Spleen (tissue), 11 donors: ENCODE measurements around the gene PBXIP1. TPM values are rescaled to one million over a fixed set of nuclear protein-coding genes. Genes with fewer than 3 reads are reported as not detected.

Experiments used
- DNase-seq: peaks from one replicate; pipeline ENCODE4 v3.0.0-alpha.2; 2020
- H3K27ac ChIP-seq, 8 donors: fragments of 200-600 bp; sonication (generic) in 7 of 8; 1 replicate in 4 of 8; 2 replicates in 4 of 8; pipeline versions ENCODE4 v1.5.0 to v1.8.0; 2016 to 2021; ENCODE audit warnings: inconsistent platforms in 4 of 8, mild to moderate bottlenecking in 4 of 8, moderate library complexity in 1 of 8
- H3K27me3 ChIP-seq, 7 donors: fragments of 200-600 bp; sonication (generic) in 6 of 7; replicated peaks in 1 of 7; 1 replicate in 4 of 7; 2 replicates in 3 of 7; pipeline versions ENCODE4 v1.5.0 to v1.8.0; 2016 to 2021; ENCODE audit warnings: inconsistent platforms in 3 of 7, mild to moderate bottlenecking in 1 of 7
- H3K36me3 ChIP-seq, 6 donors: fragments of 200-600 bp; sonication (generic) in 5 of 6; 1 replicate in 4 of 6; 2 replicates in 2 of 6; pipeline versions ENCODE4 v1.5.0 to v1.8.0; 2016 to 2021; ENCODE audit warnings: inconsistent platforms in 2 of 6
- H3K4me1 ChIP-seq, 6 donors: fragments of 200-600 bp; sonication (generic) in 5 of 6; 1 replicate in 3 of 6; 2 replicates in 3 of 6; pipeline versions ENCODE4 v1.5.0 to v1.8.0; 2016 to 2021; ENCODE audit warnings: inconsistent platforms in 3 of 6
- H3K4me3 ChIP-seq, 8 donors: fragments of 200-600 bp; sonication (generic) in 7 of 8; 1 replicate in 4 of 8; 2 replicates in 4 of 8; pipeline versions ENCODE4 v1.5.0 to v1.8.0; 2016 to 2021; ENCODE audit warnings: inconsistent platforms in 4 of 8, mild to moderate bottlenecking in 4 of 8, moderate library complexity in 2 of 8
- H3K9me3 ChIP-seq, 8 donors: fragments of 200-600 bp; sonication (generic) in 7 of 8; 1 replicate in 4 of 8; 2 replicates in 4 of 8; pipeline versions ENCODE4 v1.5.0 to v1.8.0; 2016 to 2021; ENCODE audit warnings: inconsistent platforms in 4 of 8
- CTCF ChIP-seq, 11 experiments: fragments of 200-600 bp in 7 of 11; fragments of 450-650 bp in 4 of 11; sonication (generic) in 4 of 11; IDR thresholded peaks in 8 of 11; conservative IDR thresholded peaks in 3 of 11; 1 replicate in 7 of 11; 2 replicates in 4 of 11; pipeline versions ENCODE4 v1.4.0 to v1.8.0; 2016 to 2021; ENCODE audit warnings: antibody characterized with exemption in 11 of 11, inconsistent platforms in 4 of 11, mild to moderate bottlenecking in 1 of 11
- POLR2A ChIP-seq, 3 donors: fragments of 450-650 bp; IDR thresholded peaks; one replicate each; pipeline ENCODE4 v1.5.1; 2017; ENCODE audit warnings: antibody characterized with exemption in 3 of 3, mild to moderate bottlenecking in 1 of 3
- POLR2AphosphoS5 ChIP-seq, 3 donors: sonication (generic); formaldehyde crosslinking; IDR thresholded peaks; one replicate each; pipeline ENCODE4 v1.5.1; 2017; ENCODE audit warnings: antibody characterized with exemption in 3 of 3
- WGBS, 5 donors: extraction: QIAGEN DNeasy Blood & Tissue Kit in 3 of 5; methylation state at CpG; one replicate each; pipeline versions ENCODE4 v1.1.5 to v1.1.7; 2013 to 2018; 5-methylcytosine and 5-hydroxymethylcytosine counted together
- intact Hi-C: fragments of 100-400 bp; cut with DNase I; formaldehyde crosslinking; loops from one replicate; pipeline ENCODE4 v1.15.0; 2023; ENCODE audit warnings: low total_unique reads
- polyA plus RNA-seq, 3 donors: library from polyadenylated mRNA; stranded (reverse); fragments of 200-250 nt; gene quantifications; one replicate each; pipeline ENCODE4 v1.2.1, GENCODE V29; 2013
- total RNA-seq, 7 donors: library from RNA; depleted of rRNA in 3 of 7; stranded (reverse); fragments of >200 nt in 3 of 7; fragmentation: NEBNext Ultra II Directional in 4 of 7; extraction: Animal tissue kit (Norgen Biotek cat#: 25700) in 4 of 7; gene quantifications; one replicate each; pipeline versions ENCODE4 v1.1.0 to v1.2.1, GENCODE V29; 2016 to 2021
- donor health status: healthy with polysubstance abuse.
- donor health status: DM: no; HTN: no; CAD: no; lungs with moderate emphysema.
- donor health status: DM: no; HTN: no; CAD: no.
- donor health status: Bipolar disorder and iron deficiency.
- donor health status: healthy.
- donor health status: DM: no; HTN: no; CAD: no.
- donor health status: DM: yes; HTN: yes; CAD: no.

PBXIP1 gene
- total and polyA plus RNA-seq, 10 donors: 55.5 to 125 (median 89.5) TPM

GRCh38 chr1:154956544-154956941 lies 644 bp upstream of the PBXIP1 start:
- Histone ChIP-seq H3K9me3 (no peaks in the 10 kb centered on the region), H3K4me3 (peak overlapping the region in 7 of 8 donors; percentile 52 to 78 (median 61)), H3K4me1 (peaks cover 55 to 96% (median 78%) of the 10 kb centered on the region in 6 donors), H3K27me3 (no peaks in the 10 kb centered on the region), H3K36me3 (peaks cover 0 to 26% (median 18%) of the 10 kb centered on the region in 6 donors), H3K27ac (peak overlapping the region; percentile 66 to 89 (median 82))
- DNase-seq: peak; percentile 75
- intact Hi-C loops: no loop called here
- no peak for TF ChIP-seq CTCF (IDR thresholded peaks at IDR 0.05 in 8 of 11, conservative IDR thresholded peaks at IDR 0.05 in 3 of 11)
- no peak for TF ChIP-seq POLR2A (IDR thresholded peaks at IDR 0.05)
- no peak for TF ChIP-seq POLR2AphosphoS5 (IDR thresholded peaks at IDR 0.05)
- 19 to 35% (median 28%) methylated on average over 6 of the region's 6 CpGs for WGBS, 5 donors

- WGBS, 5 donors: 1 to 8% (median 4%) methylated on average over 4 of the region's 4 CpGs
- Histone ChIP-seq H3K9me3 (no peaks in the 10 kb centered on the region), H3K27me3 (no peaks in the 10 kb centered on the region), H3K4me1 (peaks cover 58 to 98% (median 78%) of the 10 kb centered on the region in 6 donors), H3K27ac (peak overlapping the region; percentile 66 to 89 (median 82)), H3K36me3 (peaks cover 0 to 40% (median 29%) of the 10 kb centered on the region in 6 donors), H3K4me3 (peak overlapping the region; percentile 52 to 78 (median 64))
- intact Hi-C loops: no loop called here
- peak; percentile 90 for DNase-seq
- TF ChIP-seq POLR2AphosphoS5 (IDR thresholded peaks at IDR 0.05) (peak in 2 of 3 donors; percentile 76 to 89), CTCF (IDR thresholded peaks at IDR 0.05 in 8 of 11, conservative IDR thresholded peaks at IDR 0.05 in 3 of 11) (no peak), POLR2A (IDR thresholded peaks at IDR 0.05) (no peak)
Measured at GRCh38 chr1:154955039-154955717, 721 bp downstream of the PBXIP1 start.

- intact Hi-C loops: no loop called here
- H3K9me3 ChIP-seq: no peaks in the 10 kb centered on the region
- peaks cover 52 to 92% (median 74%) of the 10 kb centered on the region in 6 donors for H3K4me1 ChIP-seq
- 52 to 72% (median 66%) methylated on average over 3 of the region's 3 CpGs for WGBS, 5 donors
- H3K27ac ChIP-seq: peak overlapping the region in 7 of 8 donors; percentile 35 to 89 (median 83)
- H3K36me3 ChIP-seq: peaks cover 0 to 42% (median 30%) of the 10 kb centered on the region in 6 donors
- peak overlapping the region in 7 of 8 donors; percentile 52 to 78 (median 61) for H3K4me3 ChIP-seq
- no peaks in the 10 kb centered on the region for H3K27me3 ChIP-seq
- no peak for TF ChIP-seq POLR2AphosphoS5 (IDR thresholded peaks at IDR 0.05)
- TF ChIP-seq POLR2A (IDR thresholded peaks at IDR 0.05): no peak
- no peak for TF ChIP-seq CTCF (IDR thresholded peaks at IDR 0.05 in 8 of 11, conservative IDR thresholded peaks at IDR 0.05 in 3 of 11)
- no peak for DNase-seq
Measured at GRCh38 chr1:154954541-154954940, 1.4 kb downstream of the PBXIP1 start.

GRCh38 chr1:154953611-154954038 lies 2.3 kb downstream of the PBXIP1 start:
- DNase-seq: peak; percentile 46
- Histone ChIP-seq H3K27me3 (no peaks in the 10 kb centered on the region), H3K4me1 (peaks cover 51 to 83% (median 69%) of the 10 kb centered on the region in 6 donors), H3K27ac (peak overlapping the region in 7 of 8 donors; percentile 36 to 89 (median 83)), H3K4me3 (peak overlapping the region in 2 of 8 donors; percentile 9 to 78), H3K9me3 (no peaks in the 10 kb centered on the region), H3K36me3 (peaks cover 0 to 40% (median 20%) of the 10 kb centered on the region in 6 donors)
- intact Hi-C loops: no loop called here
- TF ChIP-seq POLR2AphosphoS5 (IDR thresholded peaks at IDR 0.05) (no peak), POLR2A (IDR thresholded peaks at IDR 0.05) (no peak), CTCF (IDR thresholded peaks at IDR 0.05 in 8 of 11, conservative IDR thresholded peaks at IDR 0.05 in 3 of 11) (no peak)
- WGBS, 5 donors: 67 to 87% (median 73%) methylated on average over 2 of the region's 2 CpGs
